Neutrophil (primary cell): ENCODE measurements around the gene BCL7B.
A peak's percentile ranks its signal among the peaks of the same experiment; 100 is the strongest.

Source experiments
- H3K27ac ChIP-seq: fragments of 200-600 bp; sonication (generic); 2 replicates; pipeline ENCODE4 v1.5.1; 2016; ENCODE audit warnings: mild to moderate bottlenecking, moderate library complexity
- H3K27me3 ChIP-seq: fragments of 200-600 bp; sonication (generic); 2 replicates; pipeline ENCODE4 v1.6.0; 2016; ENCODE audit warnings: mild to moderate bottlenecking
- H3K36me3 ChIP-seq: fragments of 200-600 bp; sonication (generic); 2 replicates; pipeline ENCODE4 v1.5.1; 2017
- H3K4me1 ChIP-seq, 2 experiments: fragments of 200-600 bp in 1 of 2; sonication (generic) in 1 of 2; 1 replicate in 1 of 2; 2 replicates in 1 of 2; pipeline versions ENCODE4 v1.5.1 to v1.6.1; 2013 to 2016; ENCODE audit warnings: low read depth in 1 of 2, low read length in 1 of 2, mild to moderate bottlenecking in 1 of 2, moderate library complexity in 1 of 2; ENCODE audit not compliant: control insufficient read depth in 1 of 2, insufficient read depth in 1 of 2
- H3K4me3 ChIP-seq, 2 experiments: fragments of 200-600 bp in 1 of 2; sonication (generic) in 1 of 2; 1 replicate in 1 of 2; 2 replicates in 1 of 2; pipeline ENCODE4 v1.5.1; 2013 to 2016; ENCODE audit warnings: low read depth in 1 of 2, low read length in 1 of 2, mild to moderate bottlenecking in 1 of 2, moderate library complexity in 1 of 2
- H3K9me3 ChIP-seq: fragments of 200-600 bp; sonication (generic); 2 replicates; pipeline ENCODE4 v1.5.1; 2016
- TF ChIP-seq, protein P1 (sequence below): fragments of 200-600 bp; sonication (generic); IDR thresholded peaks from 2 replicates; pipeline ENCODE4 v1.5.1; 2016; ENCODE audit warnings: antibody characterized with exemption

The BCL7B gene

GRCh38 chr7:73557397-73558257, at the start of gene BCL7B:
BCL7B (minus strand) TSS chr7:73557690; CDS start chr7:73557578, 112 bp downstream.
- peak within 1 kb of the TSS; percentile 85 to 88 for H3K4me3 ChIP-seq
- H3K27me3 ChIP-seq = peaks cover 17% of the 10 kb centered on the region
- H3K9me3 ChIP-seq = no peaks in the 10 kb centered on the region
- peak within 1 kb of the TSS; percentile 99 for H3K27ac ChIP-seq
- TF ChIP-seq, protein P1, sequence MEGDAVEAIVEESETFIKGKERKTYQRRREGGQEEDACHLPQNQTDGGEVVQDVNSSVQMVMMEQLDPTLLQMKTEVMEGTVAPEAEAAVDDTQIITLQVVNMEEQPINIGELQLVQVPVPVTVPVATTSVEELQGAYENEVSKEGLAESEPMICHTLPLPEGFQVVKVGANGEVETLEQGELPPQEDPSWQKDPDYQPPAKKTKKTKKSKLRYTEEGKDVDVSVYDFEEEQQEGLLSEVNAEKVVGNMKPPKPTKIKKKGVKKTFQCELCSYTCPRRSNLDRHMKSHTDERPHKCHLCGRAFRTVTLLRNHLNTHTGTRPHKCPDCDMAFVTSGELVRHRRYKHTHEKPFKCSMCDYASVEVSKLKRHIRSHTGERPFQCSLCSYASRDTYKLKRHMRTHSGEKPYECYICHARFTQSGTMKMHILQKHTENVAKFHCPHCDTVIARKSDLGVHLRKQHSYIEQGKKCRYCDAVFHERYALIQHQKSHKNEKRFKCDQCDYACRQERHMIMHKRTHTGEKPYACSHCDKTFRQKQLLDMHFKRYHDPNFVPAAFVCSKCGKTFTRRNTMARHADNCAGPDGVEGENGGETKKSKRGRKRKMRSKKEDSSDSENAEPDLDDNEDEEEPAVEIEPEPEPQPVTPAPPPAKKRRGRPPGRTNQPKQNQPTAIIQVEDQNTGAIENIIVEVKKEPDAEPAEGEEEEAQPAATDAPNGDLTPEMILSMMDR = no peak
- H3K36me3 ChIP-seq = no peaks in the 10 kb centered on the region
- H3K4me1 ChIP-seq = peaks cover 23% of the 10 kb centered on the region in 2 experiments

DNA sequence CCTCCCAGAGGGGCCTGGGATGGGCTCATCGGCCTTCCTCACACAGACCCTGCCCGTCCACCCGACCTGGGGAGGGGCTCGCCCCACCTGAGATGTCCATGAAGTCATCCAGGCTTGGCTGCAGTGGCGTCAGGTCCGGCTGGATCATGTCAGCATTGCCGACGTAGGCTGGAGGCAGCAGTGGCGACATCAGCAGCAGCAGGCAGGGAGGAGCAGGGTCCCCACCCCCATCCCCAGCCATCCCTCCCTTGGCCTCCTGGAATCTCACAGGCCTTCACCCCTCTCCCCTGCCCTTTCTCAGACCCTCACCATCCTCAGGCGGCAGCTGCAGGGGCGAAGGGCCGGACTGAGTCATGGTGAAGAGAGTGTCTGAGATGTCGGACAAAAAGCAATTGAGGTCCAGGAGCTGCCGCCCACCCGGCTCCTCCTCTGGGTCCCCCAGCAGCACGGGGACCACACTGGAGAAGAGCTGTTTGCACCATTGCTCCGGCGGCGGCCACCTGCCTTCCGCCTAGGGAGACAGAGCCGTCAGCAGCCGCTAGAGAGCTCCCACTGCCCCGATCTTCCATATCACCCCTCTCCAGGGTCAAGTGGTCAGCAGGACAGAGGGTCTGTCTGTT, 48.2 kb upstream of the BCL7B start:
- TF ChIP-seq, protein P1 = no peak
- Histone ChIP-seq H3K36me3 (no peaks in the 10 kb centered on the region), H3K27me3 (peaks cover 82% of the 10 kb centered on the region), H3K4me1 (no peaks in the 10 kb centered on the region), H3K4me3 (no peak overlapping the region), H3K9me3 (no peaks in the 10 kb centered on the region), H3K27ac (no peak overlapping the region)

DNA sequence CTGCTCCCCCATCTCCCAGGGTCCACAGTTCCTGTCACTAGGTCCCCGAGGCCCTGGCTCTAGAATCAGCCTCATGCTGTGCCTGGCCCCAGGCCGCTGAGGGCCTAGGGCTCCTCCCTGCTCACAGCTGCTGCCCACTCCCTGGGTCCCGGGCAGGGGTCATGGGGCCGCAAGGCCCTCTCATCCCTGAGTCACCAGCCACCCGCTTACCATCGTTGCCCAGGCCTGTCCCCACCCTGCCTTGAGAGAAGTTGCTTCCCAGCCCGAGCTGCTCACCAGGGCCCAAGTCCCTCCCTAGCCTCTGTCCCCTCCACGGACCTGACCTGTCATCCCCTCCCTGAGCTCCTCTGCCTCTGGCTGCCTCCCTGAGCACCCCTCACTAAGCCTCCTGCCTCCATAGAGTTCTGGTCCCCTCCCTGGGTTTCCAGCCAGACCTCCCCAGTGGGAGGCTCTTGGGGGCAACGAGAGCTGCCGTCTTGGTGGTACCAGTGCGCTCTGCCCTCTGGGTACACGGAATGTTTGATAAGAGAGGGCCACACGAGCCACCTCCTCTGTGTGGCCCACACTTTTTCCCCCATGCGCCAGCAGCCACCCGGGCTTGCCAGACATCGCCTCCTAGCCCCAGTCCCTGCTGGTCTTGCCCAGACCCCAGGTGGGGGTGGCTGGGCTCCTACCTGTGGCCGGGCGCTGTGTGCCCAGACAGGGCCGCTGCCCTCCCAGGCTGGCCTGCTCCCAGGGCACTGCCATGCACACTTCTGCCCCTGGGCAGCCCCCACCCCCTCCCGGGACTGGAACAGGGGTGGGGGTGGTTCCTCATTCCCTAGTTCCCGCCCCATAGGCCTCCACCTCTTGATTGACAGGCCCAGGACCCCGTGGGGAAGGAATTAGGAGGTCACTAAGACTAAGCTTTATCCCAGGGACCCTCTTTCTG, 45.5 kb upstream of the BCL7B start:
- TF ChIP-seq, protein P1 = no peak
- no peaks in the 10 kb centered on the region for H3K4me1 ChIP-seq
- H3K4me3 ChIP-seq = no peak overlapping the region
- H3K36me3 ChIP-seq = no peaks in the 10 kb centered on the region
- peaks cover 82% of the 10 kb centered on the region for H3K27me3 ChIP-seq
- no peaks in the 10 kb centered on the region for H3K9me3 ChIP-seq
- no peak overlapping the region for H3K27ac ChIP-seq

- H3K27ac ChIP-seq = no peak overlapping the region
- H3K36me3 ChIP-seq = no peaks in the 10 kb centered on the region
- no peaks in the 10 kb centered on the region for H3K9me3 ChIP-seq
- no peaks in the 10 kb centered on the region for H3K4me1 ChIP-seq
- peaks cover 83% of the 10 kb centered on the region for H3K27me3 ChIP-seq
- TF ChIP-seq, protein P1 = no peak
- no peak overlapping the region for H3K4me3 ChIP-seq
These were observed 42.4 kb upstream of the BCL7B start for GRCh38 chr7:73599916-73600315.

GRCh38 chr7:73599151-73599882, 41.8 kb upstream of the BCL7B start:
- Histone ChIP-seq H3K9me3 (no peaks in the 10 kb centered on the region), H3K27ac (no peak overlapping the region), H3K4me3 (no peak overlapping the region), H3K4me1 (no peaks in the 10 kb centered on the region), H3K27me3 (peaks cover 83% of the 10 kb centered on the region), H3K36me3 (no peaks in the 10 kb centered on the region)
- TF ChIP-seq, protein P1 = no peak
